ENCODE results near the gene TMEM63C.

- TF ChIP-seq CTCF (IDR thresholded peaks at IDR 0.05) (no peak), POLR2A (IDR thresholded peaks at IDR 0.05) (no peak)
Observed at GRCh38 chr14:77253333-77254190, 72.0 kb downstream of the TMEM63C start.
